WTC11 (cell line): ENCODE results near the gene CLTCL1.

Experiments used
- ESRRA ChIP-seq: sonication (generic); formaldehyde crosslinking; IDR thresholded peaks from 2 replicates; pipeline ENCODE4 v1.8.1; 2022; ENCODE audit warnings: mild to moderate bottlenecking, missing genetic modification reagents, borderline replicate concordance
- FOXK1 ChIP-seq: sonication (generic); formaldehyde crosslinking; IDR thresholded peaks from 2 replicates; pipeline ENCODE4 v1.8.0; 2022; ENCODE audit warnings: mild to moderate bottlenecking, moderate library complexity, missing genetic modification reagents
- JUN ChIP-seq: sonication (generic); formaldehyde crosslinking; IDR thresholded peaks from 2 replicates; pipeline ENCODE4 v1.8.0; 2023; ENCODE audit warnings: mild to moderate bottlenecking, missing genetic modification reagents
- NR1H2 ChIP-seq: sonication (generic); formaldehyde crosslinking; IDR thresholded peaks from 2 replicates; pipeline ENCODE4 v1.9.0; 2021; ENCODE audit warnings: mild to moderate bottlenecking, moderate library complexity, missing genetic modification reagents
- SP1 ChIP-seq: sonication (generic); formaldehyde crosslinking; conservative IDR thresholded peaks from 2 replicates; pipeline ENCODE4 v1.8.1; 2022; ENCODE audit warnings: missing genetic modification reagents
- TP53 ChIP-seq: sonication (generic); formaldehyde crosslinking; IDR thresholded peaks from 2 replicates; pipeline ENCODE4 v1.8.1; 2023; ENCODE audit warnings: mild to moderate bottlenecking, missing genetic modification reagents
- ZNF121 ChIP-seq: sonication (generic); formaldehyde crosslinking; IDR thresholded peaks from 2 replicates; pipeline ENCODE4 v1.8.0; 2023; ENCODE audit warnings: missing genetic modification reagents
- ZNF232 ChIP-seq: sonication (generic); formaldehyde crosslinking; IDR thresholded peaks from 2 replicates; pipeline ENCODE4 v1.8.0; 2022; ENCODE audit warnings: mild to moderate bottlenecking, missing genetic modification reagents
- ZNF263 ChIP-seq: sonication (generic); formaldehyde crosslinking; IDR thresholded peaks from 2 replicates; pipeline ENCODE4 v1.8.1; 2022; ENCODE audit warnings: low read depth, mild to moderate bottlenecking, moderate library complexity, missing genetic modification reagents
- TF ChIP-seq, protein P1 (sequence below): sonication (generic); formaldehyde crosslinking; IDR thresholded peaks from 2 replicates; pipeline ENCODE4 v1.8.0; 2023; ENCODE audit warnings: mild to moderate bottlenecking, missing genetic modification reagents
- TF ChIP-seq, protein P2 (sequence below): sonication (generic); formaldehyde crosslinking; IDR thresholded peaks from 2 replicates; pipeline ENCODE4 v1.8.0; 2023; ENCODE audit warnings: missing genetic modification reagents
- TF ChIP-seq, protein P3 (sequence below): fragments of 200-600 bp; IDR thresholded peaks from 2 replicates; pipeline ENCODE4 v1.8.0; 2022; ENCODE audit warnings: antibody characterized with exemption
- TF ChIP-seq, protein P4 (sequence below): sonication (generic); formaldehyde crosslinking; IDR thresholded peaks from 2 replicates; pipeline ENCODE4 v1.8.0; 2023; ENCODE audit warnings: missing genetic modification reagents, mild to moderate bottlenecking, borderline replicate concordance
- TF ChIP-seq, protein P5 (sequence below): sonication (generic); formaldehyde crosslinking; IDR thresholded peaks from 2 replicates; pipeline ENCODE4 v1.8.1; 2023; ENCODE audit warnings: mild to moderate bottlenecking, missing genetic modification reagents, moderate library complexity

DNA sequence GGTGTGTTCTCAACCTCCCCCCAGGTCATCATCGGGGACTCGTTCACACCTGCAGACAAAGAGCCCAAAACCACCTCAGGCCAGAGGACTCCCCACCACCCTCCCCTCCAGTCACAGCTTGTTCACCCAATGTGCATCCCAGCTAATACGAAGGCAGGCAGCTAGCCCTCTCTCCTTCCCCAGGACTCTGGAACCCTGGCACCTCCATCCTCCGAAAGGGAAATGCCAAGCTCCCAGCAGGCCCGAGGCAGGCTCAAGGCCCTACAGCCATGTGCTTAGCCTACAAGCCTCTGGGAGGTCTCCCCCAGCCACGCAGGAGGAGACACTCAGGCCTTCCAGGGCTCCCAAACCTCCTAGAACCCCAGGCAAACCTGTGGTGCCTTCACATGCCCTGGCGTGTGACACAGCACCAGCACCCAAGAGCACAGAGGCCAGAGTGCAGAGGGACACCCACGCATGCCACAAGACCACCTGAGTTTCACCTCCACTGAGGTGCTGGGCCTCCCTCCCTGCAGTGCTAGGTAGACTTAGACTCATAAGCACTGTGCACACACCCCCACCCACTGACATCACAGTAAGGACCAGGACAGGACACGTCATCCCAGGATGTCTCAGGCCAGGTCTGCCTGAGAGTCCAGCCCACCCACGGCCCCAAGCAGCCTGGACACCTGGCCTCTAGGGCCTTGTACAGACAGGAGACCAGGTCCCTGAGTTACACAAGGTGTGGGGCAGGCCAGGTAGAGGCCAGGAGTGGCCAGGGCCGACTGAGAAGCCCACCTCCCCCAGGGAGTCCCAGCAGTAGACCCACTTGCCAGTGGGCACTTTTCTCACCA lies 153.9 kb downstream of the CLTCL1 start:
- TF ChIP-seq, protein P1, sequence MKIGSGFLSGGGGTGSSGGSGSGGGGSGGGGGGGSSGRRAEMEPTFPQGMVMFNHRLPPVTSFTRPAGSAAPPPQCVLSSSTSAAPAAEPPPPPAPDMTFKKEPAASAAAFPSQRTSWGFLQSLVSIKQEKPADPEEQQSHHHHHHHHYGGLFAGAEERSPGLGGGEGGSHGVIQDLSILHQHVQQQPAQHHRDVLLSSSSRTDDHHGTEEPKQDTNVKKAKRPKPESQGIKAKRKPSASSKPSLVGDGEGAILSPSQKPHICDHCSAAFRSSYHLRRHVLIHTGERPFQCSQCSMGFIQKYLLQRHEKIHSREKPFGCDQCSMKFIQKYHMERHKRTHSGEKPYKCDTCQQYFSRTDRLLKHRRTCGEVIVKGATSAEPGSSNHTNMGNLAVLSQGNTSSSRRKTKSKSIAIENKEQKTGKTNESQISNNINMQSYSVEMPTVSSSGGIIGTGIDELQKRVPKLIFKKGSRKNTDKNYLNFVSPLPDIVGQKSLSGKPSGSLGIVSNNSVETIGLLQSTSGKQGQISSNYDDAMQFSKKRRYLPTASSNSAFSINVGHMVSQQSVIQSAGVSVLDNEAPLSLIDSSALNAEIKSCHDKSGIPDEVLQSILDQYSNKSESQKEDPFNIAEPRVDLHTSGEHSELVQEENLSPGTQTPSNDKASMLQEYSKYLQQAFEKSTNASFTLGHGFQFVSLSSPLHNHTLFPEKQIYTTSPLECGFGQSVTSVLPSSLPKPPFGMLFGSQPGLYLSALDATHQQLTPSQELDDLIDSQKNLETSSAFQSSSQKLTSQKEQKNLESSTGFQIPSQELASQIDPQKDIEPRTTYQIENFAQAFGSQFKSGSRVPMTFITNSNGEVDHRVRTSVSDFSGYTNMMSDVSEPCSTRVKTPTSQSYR (CRISPR knock-in tag), result no peak
- TF ChIP-seq, protein P2, sequence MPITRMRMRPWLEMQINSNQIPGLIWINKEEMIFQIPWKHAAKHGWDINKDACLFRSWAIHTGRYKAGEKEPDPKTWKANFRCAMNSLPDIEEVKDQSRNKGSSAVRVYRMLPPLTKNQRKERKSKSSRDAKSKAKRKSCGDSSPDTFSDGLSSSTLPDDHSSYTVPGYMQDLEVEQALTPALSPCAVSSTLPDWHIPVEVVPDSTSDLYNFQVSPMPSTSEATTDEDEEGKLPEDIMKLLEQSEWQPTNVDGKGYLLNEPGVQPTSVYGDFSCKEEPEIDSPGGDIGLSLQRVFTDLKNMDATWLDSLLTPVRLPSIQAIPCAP (CRISPR knock-in tag), result no peak
- TF ChIP-seq, protein P3, sequence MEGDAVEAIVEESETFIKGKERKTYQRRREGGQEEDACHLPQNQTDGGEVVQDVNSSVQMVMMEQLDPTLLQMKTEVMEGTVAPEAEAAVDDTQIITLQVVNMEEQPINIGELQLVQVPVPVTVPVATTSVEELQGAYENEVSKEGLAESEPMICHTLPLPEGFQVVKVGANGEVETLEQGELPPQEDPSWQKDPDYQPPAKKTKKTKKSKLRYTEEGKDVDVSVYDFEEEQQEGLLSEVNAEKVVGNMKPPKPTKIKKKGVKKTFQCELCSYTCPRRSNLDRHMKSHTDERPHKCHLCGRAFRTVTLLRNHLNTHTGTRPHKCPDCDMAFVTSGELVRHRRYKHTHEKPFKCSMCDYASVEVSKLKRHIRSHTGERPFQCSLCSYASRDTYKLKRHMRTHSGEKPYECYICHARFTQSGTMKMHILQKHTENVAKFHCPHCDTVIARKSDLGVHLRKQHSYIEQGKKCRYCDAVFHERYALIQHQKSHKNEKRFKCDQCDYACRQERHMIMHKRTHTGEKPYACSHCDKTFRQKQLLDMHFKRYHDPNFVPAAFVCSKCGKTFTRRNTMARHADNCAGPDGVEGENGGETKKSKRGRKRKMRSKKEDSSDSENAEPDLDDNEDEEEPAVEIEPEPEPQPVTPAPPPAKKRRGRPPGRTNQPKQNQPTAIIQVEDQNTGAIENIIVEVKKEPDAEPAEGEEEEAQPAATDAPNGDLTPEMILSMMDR, result no peak
- TF ChIP-seq TP53 (CRISPR knock-in tag) (no peak), ZNF121 (CRISPR knock-in tag) (no peak), ZNF232 (no peak), NR1H2 (no peak), SP1 (CRISPR knock-in tag) (no peak), FOXK1 (CRISPR knock-in tag) (no peak), ESRRA (CRISPR knock-in tag) (no peak), JUN (no peak), ZNF263 (no peak)
- TF ChIP-seq, protein P4, sequence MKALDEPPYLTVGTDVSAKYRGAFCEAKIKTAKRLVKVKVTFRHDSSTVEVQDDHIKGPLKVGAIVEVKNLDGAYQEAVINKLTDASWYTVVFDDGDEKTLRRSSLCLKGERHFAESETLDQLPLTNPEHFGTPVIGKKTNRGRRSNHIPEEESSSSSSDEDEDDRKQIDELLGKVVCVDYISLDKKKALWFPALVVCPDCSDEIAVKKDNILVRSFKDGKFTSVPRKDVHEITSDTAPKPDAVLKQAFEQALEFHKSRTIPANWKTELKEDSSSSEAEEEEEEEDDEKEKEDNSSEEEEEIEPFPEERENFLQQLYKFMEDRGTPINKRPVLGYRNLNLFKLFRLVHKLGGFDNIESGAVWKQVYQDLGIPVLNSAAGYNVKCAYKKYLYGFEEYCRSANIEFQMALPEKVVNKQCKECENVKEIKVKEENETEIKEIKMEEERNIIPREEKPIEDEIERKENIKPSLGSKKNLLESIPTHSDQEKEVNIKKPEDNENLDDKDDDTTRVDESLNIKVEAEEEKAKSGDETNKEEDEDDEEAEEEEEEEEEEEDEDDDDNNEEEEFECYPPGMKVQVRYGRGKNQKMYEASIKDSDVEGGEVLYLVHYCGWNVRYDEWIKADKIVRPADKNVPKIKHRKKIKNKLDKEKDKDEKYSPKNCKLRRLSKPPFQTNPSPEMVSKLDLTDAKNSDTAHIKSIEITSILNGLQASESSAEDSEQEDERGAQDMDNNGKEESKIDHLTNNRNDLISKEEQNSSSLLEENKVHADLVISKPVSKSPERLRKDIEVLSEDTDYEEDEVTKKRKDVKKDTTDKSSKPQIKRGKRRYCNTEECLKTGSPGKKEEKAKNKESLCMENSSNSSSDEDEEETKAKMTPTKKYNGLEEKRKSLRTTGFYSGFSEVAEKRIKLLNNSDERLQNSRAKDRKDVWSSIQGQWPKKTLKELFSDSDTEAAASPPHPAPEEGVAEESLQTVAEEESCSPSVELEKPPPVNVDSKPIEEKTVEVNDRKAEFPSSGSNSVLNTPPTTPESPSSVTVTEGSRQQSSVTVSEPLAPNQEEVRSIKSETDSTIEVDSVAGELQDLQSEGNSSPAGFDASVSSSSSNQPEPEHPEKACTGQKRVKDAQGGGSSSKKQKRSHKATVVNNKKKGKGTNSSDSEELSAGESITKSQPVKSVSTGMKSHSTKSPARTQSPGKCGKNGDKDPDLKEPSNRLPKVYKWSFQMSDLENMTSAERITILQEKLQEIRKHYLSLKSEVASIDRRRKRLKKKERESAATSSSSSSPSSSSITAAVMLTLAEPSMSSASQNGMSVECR (CRISPR knock-in tag), result no peak
- TF ChIP-seq, protein P5, sequence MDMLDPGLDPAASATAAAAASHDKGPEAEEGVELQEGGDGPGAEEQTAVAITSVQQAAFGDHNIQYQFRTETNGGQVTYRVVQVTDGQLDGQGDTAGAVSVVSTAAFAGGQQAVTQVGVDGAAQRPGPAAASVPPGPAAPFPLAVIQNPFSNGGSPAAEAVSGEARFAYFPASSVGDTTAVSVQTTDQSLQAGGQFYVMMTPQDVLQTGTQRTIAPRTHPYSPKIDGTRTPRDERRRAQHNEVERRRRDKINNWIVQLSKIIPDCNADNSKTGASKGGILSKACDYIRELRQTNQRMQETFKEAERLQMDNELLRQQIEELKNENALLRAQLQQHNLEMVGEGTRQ (CRISPR knock-in tag), result no peak
